T-helper 2 cell (primary cell): ENCODE results near the gene KRTAP24-1.

Source experiments
- DNase-seq, 5 experiments: peaks; one replicate each; pipeline versions ENCODE4 v3.0.0 to v3.0.0-alpha.2; 2012 to 2022

KRTAP24-1 gene

GRCh38 chr21:30233228-30234020 is 49.3 kb downstream of the KRTAP24-1 start:
- no peak for DNase-seq

- DNase-seq: no peak
These were observed 50.7 kb downstream of the KRTAP24-1 start for GRCh38 chr21:30232011-30232410.
